B cell (primary cell): ENCODE results near the gene SLC30A2. TPM values are rescaled to one million over a fixed set of nuclear protein-coding genes. Genes with fewer than 3 reads are reported as not detected.

Source experiments
- ATAC-seq: fragments of 200-7000 bp; cut with Tn5 transposase; one replicate; pipeline ENCODE4 v1.10.0; 2021; ENCODE audit warnings: low read depth, mild to moderate bottlenecking, moderate number of reproducible peaks, moderate library complexity
- CTCF ChIA-PET: fragments of 350-600 bp; sonication (Branson Sonifier 250); formaldehyde crosslinking; loops from one replicate; lab custom pipeline; 2021; ENCODE audit warnings: antibody characterized with exemption, inconsistent platforms; lab: Charles Lee
- POLR2A ChIA-PET: fragments of 350-600 bp; sonication (Branson Sonifier 250); formaldehyde crosslinking; loops from one replicate; lab custom pipeline; 2021; ENCODE audit warnings: antibody characterized with exemption; lab: Charles Lee
- DNase-seq: peaks from one replicate; pipeline ENCODE4 v3.0.0; 2013
- H2AFZ ChIP-seq: 2 replicates; pipeline ENCODE4 v1.6.1; 2012; ENCODE audit warnings: mild to moderate bottlenecking, low read depth, low read length; ENCODE audit not compliant: insufficient read depth, poor library complexity, severe bottlenecking
- H3K27ac ChIP-seq, 2 donors: 1 replicate in 1 of 2; 2 replicates in 1 of 2; pipeline ENCODE4 v1.5.1; 2012 to 2013; ENCODE audit warnings: low read length in 2 of 2, mild to moderate bottlenecking in 2 of 2, moderate library complexity in 1 of 2
- H3K27me3 ChIP-seq, 4 experiments: fragments of 200-600 bp in 1 of 4; sonication (generic) in 1 of 4; replicated peaks in 1 of 4; 1 replicate in 2 of 4; 2 replicates in 2 of 4; pipeline versions ENCODE4 v1.6.1 to v1.7.0; 2013 to 2016; ENCODE audit warnings: low read length in 3 of 4, mild to moderate bottlenecking in 2 of 4, mixed read lengths in 1 of 4, moderate library complexity in 1 of 4; ENCODE audit not compliant: insufficient read depth in 4 of 4, control insufficient read depth in 3 of 4; ENCODE audit errors: control extremely low read depth in 1 of 4
- H3K36me3 ChIP-seq, 2 experiments: replicated peaks in 1 of 2; 1 replicate in 1 of 2; 2 replicates in 1 of 2; pipeline versions ENCODE4 v1.6.1 to v1.7.1; 2013; ENCODE audit warnings: low read length in 1 of 2; ENCODE audit not compliant: insufficient read depth in 2 of 2, control insufficient read depth in 1 of 2; ENCODE audit errors: control extremely low read depth in 1 of 2, extremely low read depth in 1 of 2
- H3K4me1 ChIP-seq, 2 donors: fragments of 200-600 bp in 1 of 2; sonication (generic) in 1 of 2; 1 replicate in 1 of 2; 2 replicates in 1 of 2; pipeline versions ENCODE4 v1.5.1 to v1.6.1; 2013 to 2017; ENCODE audit warnings: low read length in 2 of 2; ENCODE audit not compliant: control insufficient read depth in 2 of 2, insufficient read depth in 2 of 2
- H3K4me2 ChIP-seq: replicated peaks from 2 replicates; pipeline ENCODE3; 2012; ENCODE audit warnings: mild to moderate bottlenecking, low read depth, low read length; ENCODE audit not compliant: poor library complexity, severe bottlenecking
- H3K4me3 ChIP-seq, 5 experiments: fragments of 200-600 bp in 1 of 5; sonication (generic) in 1 of 5; 1 replicate in 3 of 5; 2 replicates in 2 of 5; pipeline versions ENCODE4 v1.5.1 to v1.7.0; 2011 to 2016; ENCODE audit warnings: low read length in 4 of 5, mild to moderate bottlenecking in 4 of 5, low read depth in 2 of 5, control low read depth in 1 of 5, moderate library complexity in 1 of 5; ENCODE audit not compliant: insufficient read depth in 1 of 5; ENCODE audit errors: control extremely low read depth in 1 of 5, extremely low read depth in 1 of 5
- H3K79me2 ChIP-seq: fragments of 200-600 bp; sonication (generic); one replicate; pipeline ENCODE4 v1.6.0; 2016; ENCODE audit warnings: low read length; ENCODE audit not compliant: control insufficient read depth, insufficient read depth
- H3K9ac ChIP-seq: fragments of 200-600 bp; sonication (generic); 2 replicates; pipeline ENCODE4 v1.6.1; 2017; ENCODE audit warnings: mild to moderate bottlenecking, low read length, moderate library complexity
- H3K9me3 ChIP-seq, 3 donors: one replicate each; pipeline versions ENCODE4 v1.6.1 to v1.7.1; 2013; ENCODE audit warnings: low read length in 2 of 3; ENCODE audit not compliant: control insufficient read depth in 2 of 3, insufficient read depth in 1 of 3; ENCODE audit errors: control extremely low read depth in 1 of 3
- H4K20me1 ChIP-seq: 2 replicates; pipeline ENCODE4 v1.6.0; 2012; ENCODE audit warnings: mild to moderate bottlenecking, low read length; ENCODE audit not compliant: insufficient read depth, control insufficient read depth, poor library complexity, severe bottlenecking
- H3K27ac Mint-ChIP-seq: one replicate; pipeline ENCODE4 v1.8.0; 2021; ENCODE audit warnings: mixed read lengths
- H3K27me3 Mint-ChIP-seq: one replicate; pipeline ENCODE4 v1.8.0; 2021; ENCODE audit warnings: mixed read lengths
- H3K4me1 Mint-ChIP-seq: one replicate; pipeline ENCODE4 v1.8.0; 2021; ENCODE audit warnings: mixed read lengths
- H3K4me3 Mint-ChIP-seq: one replicate; pipeline ENCODE4 v1.8.0; 2021; ENCODE audit warnings: mixed read lengths
- H3K9me3 Mint-ChIP-seq: one replicate; pipeline ENCODE4 v1.8.0; 2022; ENCODE audit warnings: mixed read lengths; ENCODE audit not compliant: insufficient read depth
- CTCF ChIP-seq: fragments of 200-600 bp; IDR thresholded peaks from one replicate; pipeline ENCODE4 v1.8.0; 2022; ENCODE audit warnings: antibody characterized with exemption, mild to moderate bottlenecking
- EZH2 ChIP-seq: IDR thresholded peaks from 2 replicates; pipeline ENCODE4 v1.6.1; 2012; ENCODE audit warnings: borderline replicate concordance, low read depth, mild to moderate bottlenecking, moderate library complexity, low read length; ENCODE audit not compliant: insufficient read depth, poor library complexity, severe bottlenecking
- WGBS: methylation state at CpG from one replicate; pipeline ENCODE4 v1.1.5; 2013; ENCODE audit warnings: missing lambda C conversion rate; ENCODE audit not compliant: insufficient coverage; 5-methylcytosine and 5-hydroxymethylcytosine counted together
- intact Hi-C: fragments of 100-400 bp; cut with micrococcal nuclease; formaldehyde crosslinking; loops from one replicate; pipeline ENCODE4 v1.10.0; 2022
- polyA plus RNA-seq: library from polyadenylated mRNA; depleted of rRNA; stranded (reverse); fragments of >200 nt; gene quantifications from 2 replicates; pipeline ENCODE4 v1.2.3, GENCODE V29; 2012
- total RNA-seq, 2 donors: library from RNA; stranded (reverse); fragments of 120-200 nt in 1 of 2; gene quantifications; 1 replicate in 1 of 2; 2 replicates in 1 of 2; pipeline versions ENCODE4 v1.2.3 to v1.2.4, GENCODE V29; 2013 to 2022

The SLC30A2 gene
- total and polyA plus RNA-seq, 2 donors (not counting 1 experiment from before 2014, with no cell fraction given) = not detected

GRCh38 chr1:26035959-26036755 is 9.8 kb downstream of the SLC30A2 start:
- ChIA-PET POLR2A (no interaction called here), CTCF (interaction anchor here (0.7 to 2.7 kb wide), 7 partner anchors 8 to 140 kb away, joined by 3 to 14 read pairs (median 3); partner anchors contain the start of gene PAFAH2)
- Mint-ChIP-seq H3K27me3 (peaks cover 6% of the 10 kb centered on the region), H3K4me3 (peak overlapping the region; percentile 96), H3K4me1 (peaks cover 13% of the 10 kb centered on the region), H3K9me3 (no peaks in the 10 kb centered on the region), H3K27ac (peak overlapping the region; percentile 89)
- Histone ChIP-seq H3K9me3 (no peaks in the 10 kb centered on the region), H3K27ac (peak overlapping the region in 1 of 2 donors; percentile 67), H3K27me3 (peaks cover 0 to 22% (median 4%) of the 10 kb centered on the region in 4 experiments), H2AFZ (peak overlapping the region; percentile 100), H3K36me3 (no peaks in the 10 kb centered on the region), H3K4me3 (peak overlapping the region; percentile 41 to 96 (median 95)), H4K20me1 (no peaks in the 10 kb centered on the region), H3K4me2 (peak overlapping the region; percentile 98), H3K79me2 (no peaks in the 10 kb centered on the region), H3K9ac (peak overlapping the region; percentile 93), H3K4me1 (peaks cover 10 to 13% of the 10 kb centered on the region in 2 donors)
- 3% methylated on average over 31 of the region's 39 CpGs for WGBS
- intact Hi-C loops = loop anchor here (1.0 to 5.0 kb wide), 5 partner anchors 38 to 130 kb away; partner anchors contain the start of genes PAFAH2, PDIK1L and STMN1
- no peak for TF ChIP-seq EZH2
- peak; percentile 99 for TF ChIP-seq CTCF
- DNase-seq (peak; percentile 88), ATAC-seq (peak; percentile 74)
